Measurements from ENCODE around the gene SMARCAL1. TPM values are rescaled to one million over a fixed set of nuclear protein-coding genes. Genes with fewer than 3 reads are reported as not detected.

The SMARCAL1 gene
- total RNA-seq, 1 experiment from 2014 or later: 26.4 TPM

GRCh38 chr2:216508229-216508628 is 95.9 kb downstream of the SMARCAL1 start:
- POLR2A ChIA-PET: no interaction called here
- Histone ChIP-seq H3K4me3 (ENCODE audit: low read depth in 2 of 2, low read length in 2 of 2) (no peak overlapping the region), H3K4me1 (ENCODE audit: control insufficient read depth, insufficient read depth, low read length) (no peaks in the 10 kb centered on the region), H3K27ac (ENCODE audit: low read length) (no peak overlapping the region), H3K36me3 (ENCODE audit: control insufficient read depth, insufficient read depth, low read length) (peaks cover under 1% of the 10 kb centered on the region; the same call in 1 of the 2 replicates), H3K9me3 (ENCODE audit: control insufficient read depth, insufficient read depth, low read depth, low read length) (no peaks in the 10 kb centered on the region), H3K27me3 (ENCODE audit: control insufficient read depth, insufficient read depth, low read length) (no peaks in the 10 kb centered on the region)
- no TSS peak for BruUV-seq (replicated peaks)
- intact Hi-C loops (cut with micrococcal nuclease; ENCODE audit: unreplicated experiment): no loop called here
- ATAC-seq: no peak
- no peak for DNase-seq (ENCODE audit: low read depth, low spot score)
- in situ Hi-C loops (cut with HindIII; ENCODE audit: low pct_unique_long_range_greater_than_20kb, low sequenced_read_pairs): no loop called here
- CTCF ChIA-PET: no interaction called here
- TF ChIP-seq POLR2AphosphoS5 (IDR thresholded peaks at IDR 0.05; ENCODE audit: low read depth, low read length) (no peak), CTCF (IDR thresholded peaks at IDR 0.05) (no peak), TCF7L2 (IDR thresholded peaks at IDR 0.05; ENCODE audit: low read depth, low read length) (no peak), REST (IDR thresholded peaks at IDR 0.05; ENCODE audit: insufficient read depth in 1 of 2, low read depth in 2 of 2, low read length in 1 of 2) (no peak), SIN3A (IDR thresholded peaks at IDR 0.05; ENCODE audit: borderline replicate concordance, insufficient read depth, low read depth, low read length) (no peak)

- POLR2A ChIA-PET: no interaction called here
- Histone ChIP-seq H3K27me3 (ENCODE audit: control insufficient read depth, insufficient read depth, low read length) (no peaks in the 10 kb centered on the region), H3K27ac (ENCODE audit: low read length) (no peak overlapping the region), H3K9me3 (ENCODE audit: control insufficient read depth, insufficient read depth, low read depth, low read length) (no peaks in the 10 kb centered on the region), H3K4me3 (ENCODE audit: low read depth in 2 of 2, low read length in 2 of 2) (no peak overlapping the region), H3K36me3 (ENCODE audit: control insufficient read depth, insufficient read depth, low read length) (no peaks in the 10 kb centered on the region), H3K4me1 (ENCODE audit: control insufficient read depth, insufficient read depth, low read length) (no peaks in the 10 kb centered on the region)
- intact Hi-C loops (cut with micrococcal nuclease; ENCODE audit: unreplicated experiment): no loop called here
- DNase-seq (ENCODE audit: low read depth, low spot score): no peak
- CTCF ChIA-PET: no interaction called here
- no TSS peak for BruUV-seq (replicated peaks)
- in situ Hi-C loops (cut with HindIII; ENCODE audit: low pct_unique_long_range_greater_than_20kb, low sequenced_read_pairs): no loop called here
- no peak for ATAC-seq
- TF ChIP-seq SIN3A (IDR thresholded peaks at IDR 0.05; ENCODE audit: borderline replicate concordance, insufficient read depth, low read depth, low read length) (no peak), CTCF (IDR thresholded peaks at IDR 0.05) (peak; percentile 78; the same call in 1 of the 2 replicates)
These were observed 104.6 kb downstream of the SMARCAL1 start for GRCh38 chr2:216516730-216517350.
